Stomach smooth muscle (tissue), 2 donors: ENCODE results near the gene RASGRP2.
A peak's percentile ranks its signal among the peaks of the same experiment; 100 is the strongest.

Source experiments
- H3K27ac ChIP-seq: one replicate; pipeline ENCODE4 v1.7.0; 2013; ENCODE audit warnings: mild to moderate bottlenecking, low read length, inconsistent platforms
- H3K27me3 ChIP-seq, 2 donors: one replicate each; pipeline ENCODE4 v1.7.0; 2013; ENCODE audit warnings: low read length in 2 of 2; ENCODE audit not compliant: insufficient read depth in 2 of 2, control insufficient read depth in 1 of 2
- H3K36me3 ChIP-seq, 2 donors: one replicate each; pipeline ENCODE4 v1.7.0; 2013; ENCODE audit warnings: low read length in 2 of 2; ENCODE audit not compliant: control insufficient read depth in 2 of 2, insufficient read depth in 2 of 2
- H3K4me1 ChIP-seq: one replicate; pipeline ENCODE4 v1.7.0; 2013; ENCODE audit warnings: low read length; ENCODE audit not compliant: control insufficient read depth, insufficient read depth
- H3K4me3 ChIP-seq, 2 donors: one replicate each; pipeline ENCODE4 v1.7.0; 2013; ENCODE audit warnings: low read length in 2 of 2
- H3K9ac ChIP-seq, 2 donors: one replicate each; pipeline ENCODE4 v1.7.0; 2013; ENCODE audit warnings: low read length in 2 of 2, mild to moderate bottlenecking in 1 of 2
- H3K9me3 ChIP-seq, 2 donors: one replicate each; pipeline ENCODE4 v1.7.0; 2013; ENCODE audit warnings: low read length in 2 of 2; ENCODE audit not compliant: control insufficient read depth in 2 of 2
- donor health status: healthy.
- donor health status: Pancreatic carcinoma.

Gene RASGRP2

DNA sequence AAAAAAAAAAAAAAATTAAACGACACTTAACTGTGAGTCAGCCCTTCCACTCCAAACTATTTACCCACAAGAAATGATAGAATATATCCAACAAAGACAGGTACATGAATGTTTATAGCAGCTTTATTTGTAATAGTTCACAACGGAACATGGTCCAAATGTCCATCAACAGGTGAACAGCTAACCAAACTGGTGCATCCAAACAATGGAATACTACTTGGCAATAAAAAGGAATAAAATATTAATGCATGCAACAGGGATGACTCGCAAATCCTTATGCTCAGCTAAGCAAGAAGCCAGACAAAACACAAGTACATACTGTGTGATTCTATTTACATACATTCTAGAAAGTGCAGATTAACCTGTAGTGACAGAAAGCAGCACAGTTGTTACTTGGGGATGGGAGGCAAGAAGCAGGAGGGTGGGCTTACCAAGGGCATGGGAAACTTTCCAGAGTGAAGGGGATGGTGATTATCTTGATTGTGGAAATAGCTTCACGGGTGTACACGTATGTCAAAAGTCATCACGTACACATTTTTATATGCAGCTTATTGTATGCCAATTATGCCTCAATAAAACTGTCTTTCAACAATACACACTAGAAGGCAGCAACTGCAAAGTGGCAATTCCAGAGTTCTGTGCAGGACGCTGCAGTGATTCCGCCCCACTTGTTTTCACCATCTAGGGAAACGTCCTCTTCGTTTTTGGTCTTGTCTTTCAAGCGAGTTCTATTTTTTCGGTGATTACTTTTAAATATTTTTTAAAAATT is 41.1 kb upstream of the RASGRP2 start:
- Histone ChIP-seq H3K27ac (no peak overlapping the region), H3K36me3 (peaks cover 0 to 5% of the 10 kb centered on the region in 2 donors), H3K4me1 (peaks cover 3% of the 10 kb centered on the region), H3K9ac (no peak overlapping the region), H3K27me3 (no peaks in the 10 kb centered on the region), H3K4me3 (no peak overlapping the region), H3K9me3 (no peaks in the 10 kb centered on the region)

DNA sequence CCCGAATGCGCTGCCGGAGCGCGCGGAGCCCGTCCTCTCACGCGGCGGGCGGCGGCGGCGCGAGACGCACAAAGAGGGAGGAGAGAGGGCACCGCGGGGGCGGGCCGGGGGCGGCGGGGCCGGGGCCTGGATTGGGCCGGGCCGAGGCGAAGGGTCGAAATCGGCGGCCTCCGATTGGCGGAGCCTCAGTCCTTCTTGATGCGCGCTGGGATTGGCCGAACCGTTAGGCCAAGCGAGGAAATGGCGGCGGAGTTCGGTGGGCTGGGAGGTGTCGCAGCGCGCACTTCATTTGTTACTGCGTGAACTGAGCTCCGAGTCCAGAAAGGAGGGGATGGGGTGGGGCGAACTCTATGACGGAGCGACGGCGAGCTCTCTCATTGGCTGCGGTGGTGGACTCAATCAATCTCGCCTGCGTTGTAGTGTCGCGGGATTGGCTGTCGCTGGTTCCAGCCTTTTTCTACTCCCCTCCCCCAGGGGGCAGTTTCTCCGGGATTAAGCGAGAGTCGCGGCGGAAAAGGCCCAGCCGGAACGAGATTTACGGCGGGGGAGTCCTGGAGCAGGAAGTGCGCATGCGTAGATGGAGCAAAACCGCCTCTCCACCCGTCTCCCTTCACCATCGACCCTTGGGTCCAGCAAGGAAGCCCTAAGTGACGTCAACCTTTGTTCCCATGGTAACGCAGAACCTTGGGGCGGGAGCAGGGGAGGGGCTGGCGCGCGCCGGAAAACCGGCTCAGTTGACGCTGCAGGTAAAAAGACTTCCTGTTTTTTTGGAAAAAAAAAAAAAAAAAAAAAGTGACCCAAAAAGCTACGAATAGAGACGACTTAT is 34.7 kb upstream of the RASGRP2 start, which contains the start of gene SF1:
SF1 (minus strand) TSS at position 70 of the 826 bp plus-strand sequence. CDS start 150 bp downstream, outside the sequence.
- Histone ChIP-seq H3K36me3 (peaks cover 17 to 30% of the 10 kb centered on the region in 2 donors), H3K9ac (peak within 1 kb of the TSS; percentile 86 to 89), H3K4me1 (peaks cover 18% of the 10 kb centered on the region), H3K4me3 (peak within 1 kb of the TSS; percentile 95 to 98), H3K9me3 (no peaks in the 10 kb centered on the region), H3K27ac (peak within 1 kb of the TSS; percentile 93), H3K27me3 (no peaks in the 10 kb centered on the region)

DNA sequence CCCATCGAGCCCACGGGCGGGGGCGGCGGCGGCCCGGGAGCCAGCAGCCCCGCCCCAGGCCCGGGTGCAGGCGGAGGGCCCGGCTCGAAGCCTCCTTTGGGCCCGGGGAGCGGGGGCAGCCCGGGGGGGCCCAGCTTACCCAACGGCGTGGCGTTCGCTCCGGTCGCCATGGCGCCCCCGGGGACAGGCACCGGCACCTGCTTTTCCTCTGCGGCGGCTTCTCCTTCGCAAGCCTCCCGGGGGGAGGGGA is 34.2 kb upstream of the RASGRP2 start:
- H3K9ac ChIP-seq = peak overlapping the region; percentile 61 to 89
- H3K9me3 ChIP-seq = no peaks in the 10 kb centered on the region
- no peaks in the 10 kb centered on the region for H3K27me3 ChIP-seq
- peak overlapping the region in 1 of 2 donors; percentile 77 for H3K4me3 ChIP-seq
- H3K27ac ChIP-seq = peak overlapping the region; percentile 93
- peaks cover 23% of the 10 kb centered on the region for H3K4me1 ChIP-seq
- peaks cover 23 to 35% of the 10 kb centered on the region in 2 donors for H3K36me3 ChIP-seq

DNA sequence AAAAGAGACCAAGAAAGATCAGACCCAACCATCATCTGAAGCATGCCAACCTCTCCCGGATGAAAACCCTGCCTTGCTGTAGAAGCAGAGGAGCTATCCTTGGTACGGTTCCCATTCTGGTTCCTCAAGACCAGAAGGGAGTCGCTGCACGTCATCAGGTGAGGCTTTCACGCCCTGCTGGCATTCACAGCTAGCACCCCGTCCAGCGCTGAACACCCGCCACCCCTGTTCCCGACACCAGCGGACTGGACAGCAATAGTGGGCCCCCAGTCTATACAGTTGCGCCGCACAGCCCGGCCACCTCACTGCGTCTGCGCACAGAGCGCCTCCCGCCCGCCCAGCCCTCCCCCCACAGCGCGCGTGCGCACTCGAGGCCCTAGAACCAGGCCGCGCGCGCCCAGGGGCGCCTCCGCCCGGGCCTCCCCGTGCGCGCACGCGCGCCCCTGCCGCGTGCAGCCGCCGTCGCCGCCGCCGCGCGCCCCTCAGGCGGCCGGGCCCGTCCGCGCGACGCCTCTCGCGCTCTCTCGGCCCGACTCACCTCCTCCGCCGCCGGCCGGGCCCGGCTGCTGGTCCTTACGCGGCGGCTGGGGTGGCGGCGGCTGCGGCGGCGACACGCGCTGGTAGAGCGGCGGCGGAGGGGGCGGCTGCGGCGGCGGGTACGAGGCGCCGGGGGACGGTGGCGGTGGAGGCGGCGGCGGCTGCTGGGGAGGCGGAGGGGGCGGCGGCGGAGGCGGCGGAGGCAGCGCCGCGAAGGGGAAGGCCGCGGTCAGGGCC is 33.7 kb upstream of the RASGRP2 start:
- Histone ChIP-seq H3K4me3 (peak overlapping the region; percentile 95 to 98), H3K9ac (peak overlapping the region; percentile 86 to 89), H3K27ac (peak overlapping the region; percentile 93), H3K27me3 (no peaks in the 10 kb centered on the region), H3K36me3 (peaks cover 28 to 40% of the 10 kb centered on the region in 2 donors), H3K4me1 (peaks cover 28% of the 10 kb centered on the region), H3K9me3 (no peaks in the 10 kb centered on the region)

DNA sequence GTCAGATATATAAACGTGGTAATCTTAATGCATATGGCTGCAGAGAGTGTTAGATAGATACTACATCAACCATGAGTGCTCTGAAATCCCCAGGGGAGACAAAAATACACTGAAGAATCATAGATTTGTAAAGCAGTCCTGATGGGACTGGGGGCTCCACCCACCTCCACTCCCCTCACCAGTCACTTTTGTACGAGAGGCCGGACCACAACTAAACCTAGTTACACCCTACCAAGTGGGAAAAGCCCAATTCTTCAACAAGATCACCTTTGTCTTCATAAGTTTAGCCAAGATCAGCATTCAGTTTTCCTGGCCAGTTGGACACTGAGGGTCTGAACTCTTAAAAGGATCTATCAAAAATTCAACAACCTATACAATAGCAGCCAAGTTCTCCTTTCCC is 32.9 kb upstream of the RASGRP2 start:
- H3K36me3 ChIP-seq = peaks cover 31 to 46% of the 10 kb centered on the region in 2 donors
- peak overlapping the region; percentile 95 to 98 for H3K4me3 ChIP-seq
- H3K27me3 ChIP-seq = no peaks in the 10 kb centered on the region
- peaks cover 31% of the 10 kb centered on the region for H3K4me1 ChIP-seq
- no peaks in the 10 kb centered on the region for H3K9me3 ChIP-seq
- peak overlapping the region; percentile 84 to 86 for H3K9ac ChIP-seq
- H3K27ac ChIP-seq = peak overlapping the region; percentile 55

DNA sequence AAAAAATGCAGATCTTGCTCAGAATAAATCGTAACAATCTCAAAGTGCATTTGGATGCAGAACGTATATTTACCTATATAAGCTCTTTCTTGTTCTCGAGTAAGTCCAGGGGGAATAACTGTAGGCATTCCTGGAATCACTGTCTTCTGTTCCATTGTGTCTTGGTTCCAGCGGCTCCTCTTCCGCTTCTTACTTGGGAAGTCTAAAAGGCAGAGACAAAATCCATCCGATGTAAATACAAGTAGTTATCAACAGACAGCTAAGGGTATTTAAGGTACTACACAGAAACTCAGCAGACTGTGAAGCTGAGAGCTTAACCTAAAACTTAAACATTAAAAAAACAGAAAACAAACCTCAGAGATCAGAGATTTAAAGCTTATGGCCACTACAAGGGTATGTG is 32.5 kb upstream of the RASGRP2 start:
- Histone ChIP-seq H3K27me3 (no peaks in the 10 kb centered on the region), H3K4me1 (peaks cover 31% of the 10 kb centered on the region), H3K9ac (peak overlapping the region; percentile 84 to 86), H3K4me3 (peak overlapping the region; percentile 95 to 98), H3K36me3 (peaks cover 36 to 51% of the 10 kb centered on the region in 2 donors), H3K9me3 (no peaks in the 10 kb centered on the region), H3K27ac (no peak overlapping the region)

DNA sequence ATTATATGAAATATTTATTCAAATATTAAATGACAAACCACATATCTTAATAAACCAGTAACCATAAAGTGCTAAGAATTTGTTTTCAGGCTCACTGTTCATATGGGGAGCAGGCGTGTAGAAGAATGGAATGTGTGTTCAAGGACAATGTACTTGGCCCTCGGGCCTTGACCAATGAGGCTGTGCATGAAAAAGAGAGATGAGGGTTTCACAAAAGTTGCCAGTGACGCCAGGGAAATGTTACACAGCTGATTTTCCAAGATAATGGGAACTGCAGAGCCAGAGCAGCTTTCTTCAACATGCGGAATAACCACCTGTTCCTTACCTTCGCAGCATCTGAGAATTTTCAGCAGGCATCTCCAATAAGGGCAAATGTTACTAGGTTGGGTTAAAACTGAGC is 30.2 kb upstream of the RASGRP2 start:
- Histone ChIP-seq H3K36me3 (peaks cover 58 to 73% of the 10 kb centered on the region in 2 donors), H3K27me3 (no peaks in the 10 kb centered on the region), H3K9ac (no peak overlapping the region), H3K4me1 (peaks cover 29% of the 10 kb centered on the region), H3K4me3 (no peak overlapping the region), H3K9me3 (no peaks in the 10 kb centered on the region), H3K27ac (no peak overlapping the region)

GRCh38 chr11:64772303-64773018 is 28.5 kb upstream of the RASGRP2 start:
- Histone ChIP-seq H3K36me3 (peaks cover 75 to 90% of the 10 kb centered on the region in 2 donors), H3K27ac (no peak overlapping the region), H3K9ac (no peak overlapping the region), H3K27me3 (no peaks in the 10 kb centered on the region), H3K4me1 (peaks cover 36% of the 10 kb centered on the region), H3K4me3 (no peak overlapping the region), H3K9me3 (no peaks in the 10 kb centered on the region)

DNA sequence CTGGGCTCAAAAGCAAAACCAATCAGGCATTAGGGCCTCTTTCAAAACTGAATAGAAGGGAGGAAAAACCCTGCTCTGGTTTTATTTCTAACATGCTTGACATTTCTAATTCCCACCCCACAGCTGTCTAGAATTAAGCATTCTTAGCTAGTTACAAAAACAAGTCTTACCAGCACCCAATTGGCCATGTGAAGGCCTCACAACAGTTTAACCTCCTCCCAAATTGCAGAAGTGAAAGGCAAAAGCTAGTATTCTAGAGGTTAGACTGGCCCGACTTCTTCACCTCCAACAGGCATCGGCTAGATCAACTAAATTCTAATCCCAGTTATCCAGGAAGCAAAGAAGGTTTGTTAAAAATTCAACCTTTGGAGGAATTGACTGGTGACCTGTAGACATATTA is 27.9 kb upstream of the RASGRP2 start:
- Histone ChIP-seq H3K27ac (peak overlapping the region; percentile 7), H3K27me3 (no peaks in the 10 kb centered on the region), H3K4me3 (no peak overlapping the region), H3K4me1 (peaks cover 34% of the 10 kb centered on the region), H3K9ac (no peak overlapping the region), H3K36me3 (peaks cover 81 to 93% of the 10 kb centered on the region in 2 donors), H3K9me3 (no peaks in the 10 kb centered on the region)

DNA sequence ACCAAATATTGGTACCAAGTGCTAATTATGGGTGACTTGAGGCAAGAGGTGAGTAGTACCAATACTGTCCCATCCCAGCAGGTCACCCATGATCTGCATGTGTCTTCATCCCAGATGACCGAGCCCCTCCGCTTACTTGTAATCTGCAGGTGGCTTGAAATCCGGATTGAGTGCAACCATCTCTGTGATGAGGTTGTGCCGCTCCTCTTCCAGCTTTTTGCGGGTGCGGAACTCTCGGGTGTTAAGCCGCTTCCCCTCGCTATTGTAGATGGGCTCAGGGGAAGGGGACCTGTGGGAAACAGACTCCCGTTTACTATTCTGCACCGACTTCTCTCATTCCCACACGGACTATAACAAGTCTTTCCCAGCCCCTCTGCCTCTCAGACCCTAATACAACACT is 26.2 kb upstream of the RASGRP2 start:
- peaks cover 22% of the 10 kb centered on the region for H3K4me1 ChIP-seq

More for the DNA sequence above, 26.2 kb upstream of the RASGRP2 start:
- Histone ChIP-seq H3K27me3 (no peaks in the 10 kb centered on the region), H3K4me3 (no peak overlapping the region), H3K9me3 (no peaks in the 10 kb centered on the region), H3K27ac (no peak overlapping the region), H3K9ac (no peak overlapping the region), H3K36me3 (peaks cover 80 to 84% of the 10 kb centered on the region in 2 donors)
